GM12873 (cell line): ENCODE data around the gene SPACA6.

ENCODE experiments used
- TF ChIP-seq, protein P1 (sequence below): IDR thresholded peaks from 2 replicates; pipeline ENCODE4 v1.5.1; 2012; ENCODE audit warnings: low read depth, mild to moderate bottlenecking, moderate library complexity, low read length, control low read depth; ENCODE audit not compliant: insufficient read depth; ENCODE audit errors: missing control alignments

SPACA6 gene

DNA sequence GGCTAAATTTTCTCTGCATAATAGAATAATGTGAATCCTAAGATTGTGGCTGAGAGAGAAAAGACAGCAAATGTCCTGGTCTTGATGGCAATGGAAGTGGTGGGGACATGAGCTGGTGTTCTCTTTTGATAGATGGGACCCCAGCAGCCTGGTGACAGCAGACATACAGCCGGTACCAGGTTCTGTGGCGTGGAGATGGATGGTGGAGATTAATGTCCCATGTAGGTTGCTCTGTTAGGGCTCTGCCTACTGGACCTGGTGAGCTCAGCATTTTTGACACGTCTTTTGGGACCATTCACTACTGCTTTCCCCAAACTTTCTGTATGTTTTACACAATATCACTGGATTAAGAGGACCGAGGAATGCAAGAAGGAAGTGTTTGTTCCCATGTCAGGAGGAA lies 38.3 kb upstream of the SPACA6 start:
- TF ChIP-seq, protein P1, sequence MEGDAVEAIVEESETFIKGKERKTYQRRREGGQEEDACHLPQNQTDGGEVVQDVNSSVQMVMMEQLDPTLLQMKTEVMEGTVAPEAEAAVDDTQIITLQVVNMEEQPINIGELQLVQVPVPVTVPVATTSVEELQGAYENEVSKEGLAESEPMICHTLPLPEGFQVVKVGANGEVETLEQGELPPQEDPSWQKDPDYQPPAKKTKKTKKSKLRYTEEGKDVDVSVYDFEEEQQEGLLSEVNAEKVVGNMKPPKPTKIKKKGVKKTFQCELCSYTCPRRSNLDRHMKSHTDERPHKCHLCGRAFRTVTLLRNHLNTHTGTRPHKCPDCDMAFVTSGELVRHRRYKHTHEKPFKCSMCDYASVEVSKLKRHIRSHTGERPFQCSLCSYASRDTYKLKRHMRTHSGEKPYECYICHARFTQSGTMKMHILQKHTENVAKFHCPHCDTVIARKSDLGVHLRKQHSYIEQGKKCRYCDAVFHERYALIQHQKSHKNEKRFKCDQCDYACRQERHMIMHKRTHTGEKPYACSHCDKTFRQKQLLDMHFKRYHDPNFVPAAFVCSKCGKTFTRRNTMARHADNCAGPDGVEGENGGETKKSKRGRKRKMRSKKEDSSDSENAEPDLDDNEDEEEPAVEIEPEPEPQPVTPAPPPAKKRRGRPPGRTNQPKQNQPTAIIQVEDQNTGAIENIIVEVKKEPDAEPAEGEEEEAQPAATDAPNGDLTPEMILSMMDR = no peak

DNA sequence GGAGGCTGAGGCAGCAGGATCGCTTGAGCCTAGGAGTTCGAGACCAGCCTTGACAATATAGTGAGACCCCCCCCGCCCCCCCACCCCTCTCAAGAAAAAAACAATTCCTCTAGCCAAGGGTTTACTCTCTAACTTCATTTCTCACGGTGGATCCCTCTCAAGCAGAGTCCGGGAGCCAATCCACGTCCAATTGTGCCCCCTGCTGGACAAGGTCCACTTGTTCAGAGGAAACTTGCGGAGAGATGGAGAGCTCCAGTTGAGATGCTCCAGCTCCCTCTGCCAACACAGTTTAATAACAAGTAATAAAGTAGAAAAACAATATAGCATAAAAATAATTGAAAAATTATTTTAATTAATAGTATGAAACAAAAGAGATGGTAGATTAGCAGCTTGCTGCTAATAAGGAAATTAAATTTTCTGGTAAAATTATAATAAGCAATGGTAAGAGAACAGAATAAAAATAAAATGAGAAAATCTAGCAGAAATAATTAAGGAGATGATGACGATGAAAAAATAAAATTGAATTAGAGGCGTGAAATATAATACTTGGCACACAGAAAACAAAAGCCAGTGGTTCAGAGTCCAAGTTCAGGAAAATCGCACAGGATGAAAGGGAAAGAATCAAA lies 32.0 kb upstream of the SPACA6 start:
- TF ChIP-seq, protein P1 = peak; percentile 70

DNA sequence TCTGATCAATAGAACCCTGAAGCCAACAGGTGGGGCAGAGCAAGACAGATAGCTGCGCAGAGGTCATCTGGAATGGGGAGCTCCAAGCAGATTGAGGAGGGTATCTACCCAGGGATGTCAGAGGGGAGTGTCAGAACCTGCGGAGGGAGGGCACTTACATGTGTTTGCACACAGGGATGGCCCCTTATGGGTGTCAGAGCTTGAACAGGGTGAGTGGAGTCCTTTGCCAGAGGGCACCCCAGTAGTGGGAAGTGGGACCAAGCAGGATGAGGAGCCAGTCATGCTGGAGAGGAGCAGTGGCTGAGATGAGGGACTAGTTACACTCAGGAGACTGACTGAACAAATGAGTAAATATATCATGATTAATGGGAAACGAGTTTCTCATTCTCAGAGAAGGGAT lies 29.5 kb upstream of the SPACA6 start:
- TF ChIP-seq, protein P1 = no peak

DNA sequence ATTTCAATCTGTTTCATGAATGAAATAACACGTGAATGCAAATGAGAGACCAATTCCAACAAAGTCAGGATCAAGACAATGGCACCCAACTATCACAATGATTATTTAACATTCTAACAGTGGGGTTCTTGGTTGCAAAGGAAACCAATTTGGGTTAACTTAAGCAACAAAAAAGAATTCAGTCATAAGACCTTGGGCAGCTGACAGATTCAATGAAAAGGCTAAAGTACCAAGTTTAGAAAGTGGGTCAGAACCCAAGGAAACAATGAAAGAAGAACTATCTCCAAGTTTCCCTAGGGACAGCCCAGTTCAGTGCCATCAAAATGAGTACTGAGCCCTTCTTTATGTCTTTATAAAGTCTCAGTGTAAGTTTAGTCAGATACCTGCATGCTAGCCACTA lies 29.0 kb upstream of the SPACA6 start:
- TF ChIP-seq, protein P1 = no peak

DNA sequence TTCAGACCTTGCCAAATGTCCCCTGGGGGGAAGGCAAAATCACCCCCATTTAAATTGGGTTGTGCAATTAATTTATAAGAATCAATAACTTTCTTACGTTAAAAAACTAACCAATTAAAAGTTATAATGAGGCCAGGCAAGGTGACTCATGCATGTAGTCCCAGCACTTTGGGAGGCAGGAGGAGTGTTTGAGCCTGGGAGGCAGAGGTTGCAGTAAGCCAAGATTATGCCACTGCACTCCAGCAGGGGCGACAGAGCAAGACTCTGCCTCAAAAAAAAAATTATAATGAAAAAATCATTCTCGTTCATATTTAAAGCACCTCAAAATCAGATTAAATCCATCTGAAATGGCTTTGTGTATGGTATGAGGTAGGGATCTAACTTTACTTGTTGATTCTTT lies 28.1 kb upstream of the SPACA6 start:
- TF ChIP-seq, protein P1 = peak; percentile 35

DNA sequence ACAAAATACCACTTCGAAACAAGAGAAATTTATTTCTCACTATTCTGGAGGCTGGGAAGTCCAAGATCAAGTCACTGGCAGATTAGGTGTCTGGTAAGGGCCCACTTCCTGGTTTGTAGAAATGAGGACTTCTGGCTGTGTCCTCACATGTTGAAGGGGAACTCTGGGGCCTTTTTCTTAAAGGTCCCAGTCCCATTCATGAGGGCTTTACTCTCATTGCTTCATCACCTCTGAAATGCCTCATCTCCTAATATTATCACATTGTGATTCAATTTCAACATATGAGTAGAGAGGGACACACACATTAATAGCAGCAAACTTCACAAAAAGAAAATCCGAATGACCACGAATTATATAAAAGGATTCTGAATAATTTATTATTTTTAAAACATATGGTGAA lies 24.9 kb upstream of the SPACA6 start:
- TF ChIP-seq, protein P1 = no peak

DNA sequence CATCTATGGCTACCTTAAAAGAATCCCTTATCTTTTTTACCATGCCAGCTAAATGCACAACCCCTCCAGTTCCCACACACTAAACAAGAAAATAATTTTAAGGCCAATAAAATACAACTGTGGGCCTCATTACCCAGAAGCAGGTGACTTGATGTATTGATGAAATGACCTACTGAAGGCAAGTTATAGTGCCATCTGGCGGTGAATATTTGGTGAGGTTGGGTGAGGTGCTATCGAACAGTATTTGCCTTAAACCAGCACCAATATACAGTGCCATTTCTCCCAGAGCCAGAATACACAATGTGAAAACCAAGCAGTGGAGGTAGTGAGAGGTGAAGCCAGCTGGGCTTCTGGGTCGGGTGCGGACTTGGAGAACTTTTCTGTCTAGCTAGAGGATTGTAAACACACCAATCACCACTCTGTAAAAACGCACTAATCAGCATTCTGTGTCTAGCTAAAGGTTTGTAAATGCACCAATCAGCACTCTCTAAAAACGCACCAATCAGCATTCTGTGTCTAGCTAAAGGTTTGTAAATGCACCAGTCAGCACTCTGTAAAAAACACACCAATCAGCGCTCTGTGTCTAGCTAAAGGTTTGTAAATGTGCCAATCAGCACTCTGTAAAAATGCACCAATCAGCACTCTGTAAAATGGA lies 17.1 kb upstream of the SPACA6 start:
- TF ChIP-seq, protein P1 = peak; percentile 47
